GM12801 (cell line): ENCODE results near the gene GABBR2.

Experiments
- TF ChIP-seq, protein P1 (sequence below): IDR thresholded peaks from one replicate; pipeline ENCODE4 v1.5.1; 2011; ENCODE audit warnings: control low read depth; ENCODE audit not compliant: insufficient read length; ENCODE audit errors: extremely low read depth

The GABBR2 gene

DNA sequence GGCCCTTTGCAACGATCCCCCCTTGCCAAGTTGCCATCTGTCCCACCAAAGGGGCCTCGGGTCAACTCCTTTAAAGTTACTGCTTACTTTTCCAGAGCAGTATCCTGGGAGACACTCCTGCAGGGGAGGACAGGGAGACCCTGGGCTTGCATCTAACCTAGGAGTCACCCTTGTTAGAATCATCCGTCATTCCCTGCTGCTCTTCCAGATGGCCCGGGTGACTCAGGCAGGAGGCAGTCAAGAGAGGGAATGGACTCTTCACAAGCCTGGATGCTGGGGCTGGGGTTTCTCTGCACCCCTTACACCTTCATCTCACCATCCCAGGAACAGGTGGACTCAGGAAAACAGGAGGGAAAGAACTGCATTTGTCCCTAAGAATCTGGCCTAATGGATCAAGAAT lies 175.6 kb downstream of the GABBR2 start:
- TF ChIP-seq, protein P1, sequence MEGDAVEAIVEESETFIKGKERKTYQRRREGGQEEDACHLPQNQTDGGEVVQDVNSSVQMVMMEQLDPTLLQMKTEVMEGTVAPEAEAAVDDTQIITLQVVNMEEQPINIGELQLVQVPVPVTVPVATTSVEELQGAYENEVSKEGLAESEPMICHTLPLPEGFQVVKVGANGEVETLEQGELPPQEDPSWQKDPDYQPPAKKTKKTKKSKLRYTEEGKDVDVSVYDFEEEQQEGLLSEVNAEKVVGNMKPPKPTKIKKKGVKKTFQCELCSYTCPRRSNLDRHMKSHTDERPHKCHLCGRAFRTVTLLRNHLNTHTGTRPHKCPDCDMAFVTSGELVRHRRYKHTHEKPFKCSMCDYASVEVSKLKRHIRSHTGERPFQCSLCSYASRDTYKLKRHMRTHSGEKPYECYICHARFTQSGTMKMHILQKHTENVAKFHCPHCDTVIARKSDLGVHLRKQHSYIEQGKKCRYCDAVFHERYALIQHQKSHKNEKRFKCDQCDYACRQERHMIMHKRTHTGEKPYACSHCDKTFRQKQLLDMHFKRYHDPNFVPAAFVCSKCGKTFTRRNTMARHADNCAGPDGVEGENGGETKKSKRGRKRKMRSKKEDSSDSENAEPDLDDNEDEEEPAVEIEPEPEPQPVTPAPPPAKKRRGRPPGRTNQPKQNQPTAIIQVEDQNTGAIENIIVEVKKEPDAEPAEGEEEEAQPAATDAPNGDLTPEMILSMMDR, result no peak

DNA sequence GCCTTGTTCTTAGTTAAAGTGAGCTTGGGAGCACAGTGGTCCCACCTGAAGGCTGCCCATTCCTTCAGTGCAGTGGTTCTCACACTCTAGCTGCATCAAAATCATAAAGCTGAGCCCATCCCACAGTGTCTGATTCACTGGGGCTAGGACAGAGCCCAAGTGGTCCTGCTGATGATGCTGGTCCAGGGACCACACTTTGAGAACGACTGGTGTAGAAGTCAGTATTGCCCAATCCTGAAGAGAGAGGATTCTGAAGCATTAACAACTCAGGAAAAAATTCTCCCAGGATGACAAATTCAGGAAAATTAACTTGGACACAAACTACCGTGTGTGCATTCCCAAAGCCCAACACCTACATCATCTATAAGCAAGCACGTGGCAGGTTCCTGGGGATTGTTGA lies 176.2 kb downstream of the GABBR2 start:
- TF ChIP-seq, protein P1, result no peak

DNA sequence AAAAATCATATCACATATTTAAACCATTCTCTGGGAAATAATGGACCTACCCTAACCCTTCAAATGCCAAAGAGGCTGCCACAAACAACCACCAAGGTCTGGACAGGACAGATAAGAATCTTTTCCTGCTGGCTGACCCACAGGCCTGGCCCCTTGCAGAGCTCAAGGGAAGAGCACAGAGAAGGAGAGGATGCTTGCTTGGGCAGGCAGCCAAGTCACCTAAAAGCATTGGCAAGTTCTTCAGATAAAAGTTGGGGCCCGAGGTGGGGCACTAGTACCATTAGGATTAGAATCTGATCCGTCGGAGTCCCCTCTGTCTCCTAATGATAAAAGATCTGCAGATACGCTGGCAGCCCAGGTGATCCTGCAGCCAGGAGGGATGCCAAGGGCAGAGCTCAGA lies 176.6 kb downstream of the GABBR2 start:
- TF ChIP-seq, protein P1, result no peak

DNA sequence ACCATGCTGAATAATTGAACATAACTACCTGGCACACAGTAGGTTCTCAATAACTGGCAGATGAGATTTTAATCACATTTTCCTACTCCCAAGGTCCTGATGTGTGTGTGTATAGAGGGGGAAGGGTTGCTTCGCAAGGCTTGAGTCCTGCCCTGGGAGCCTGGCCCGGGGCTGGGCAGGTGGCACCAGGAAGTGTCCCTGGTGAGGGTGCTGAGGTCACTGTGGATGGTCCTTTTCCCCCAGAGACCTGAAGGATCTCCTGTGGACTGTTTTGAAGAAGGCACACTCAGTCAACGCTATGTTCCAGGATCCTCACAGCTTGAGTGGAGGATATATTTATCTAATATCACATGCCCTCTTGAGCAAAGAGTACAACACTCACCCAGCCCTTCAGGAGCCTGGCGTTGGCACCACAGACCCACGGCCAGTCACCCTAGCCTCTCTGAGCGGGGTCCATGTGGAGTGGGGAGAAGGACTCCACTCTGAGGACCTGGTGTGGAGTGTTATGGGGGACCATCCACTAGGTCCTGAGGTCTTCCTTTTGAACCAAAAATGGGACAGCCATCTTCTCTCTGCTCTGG lies 177.8 kb downstream of the GABBR2 start:
- TF ChIP-seq, protein P1, result no peak

DNA sequence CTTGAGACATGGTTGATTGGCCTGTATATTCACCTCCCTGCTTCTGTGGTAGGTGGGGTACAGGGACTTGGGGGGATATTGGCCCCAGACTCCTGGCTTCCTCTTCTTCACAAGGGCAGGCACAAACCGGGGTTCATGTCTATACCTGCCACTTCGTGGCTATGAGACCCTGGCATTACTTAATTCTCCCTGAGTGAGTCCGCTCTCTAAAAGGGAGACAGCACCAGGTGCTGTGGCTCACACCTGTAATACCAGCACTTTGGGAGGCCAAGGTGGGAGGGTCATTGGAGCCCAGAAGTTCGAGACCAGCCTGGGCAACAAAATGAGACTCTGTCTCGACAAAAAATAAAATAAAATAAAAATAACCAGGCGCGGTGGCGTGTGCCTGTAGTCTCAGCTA lies 178.5 kb downstream of the GABBR2 start:
- TF ChIP-seq, protein P1, result no peak

DNA sequence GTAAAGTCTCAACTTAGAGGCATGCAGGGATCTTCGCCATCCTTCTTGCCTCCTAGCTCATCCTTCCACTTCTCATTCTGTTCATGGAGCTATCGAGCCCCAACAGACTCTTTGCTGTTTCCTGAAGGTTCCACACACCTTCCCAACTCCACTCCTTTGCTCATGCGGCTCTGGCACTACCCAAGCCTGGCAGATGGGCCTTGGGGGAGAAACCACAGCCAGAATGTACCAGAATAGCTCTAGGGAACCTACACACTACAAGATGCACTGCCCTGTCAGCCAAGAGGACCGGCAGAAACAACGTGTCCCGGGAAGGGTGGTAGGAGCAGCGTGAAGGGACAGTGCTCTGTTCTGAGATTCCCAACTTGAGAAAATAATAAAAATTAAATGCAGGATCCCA lies 178.9 kb downstream of the GABBR2 start:
- TF ChIP-seq, protein P1, result no peak

DNA sequence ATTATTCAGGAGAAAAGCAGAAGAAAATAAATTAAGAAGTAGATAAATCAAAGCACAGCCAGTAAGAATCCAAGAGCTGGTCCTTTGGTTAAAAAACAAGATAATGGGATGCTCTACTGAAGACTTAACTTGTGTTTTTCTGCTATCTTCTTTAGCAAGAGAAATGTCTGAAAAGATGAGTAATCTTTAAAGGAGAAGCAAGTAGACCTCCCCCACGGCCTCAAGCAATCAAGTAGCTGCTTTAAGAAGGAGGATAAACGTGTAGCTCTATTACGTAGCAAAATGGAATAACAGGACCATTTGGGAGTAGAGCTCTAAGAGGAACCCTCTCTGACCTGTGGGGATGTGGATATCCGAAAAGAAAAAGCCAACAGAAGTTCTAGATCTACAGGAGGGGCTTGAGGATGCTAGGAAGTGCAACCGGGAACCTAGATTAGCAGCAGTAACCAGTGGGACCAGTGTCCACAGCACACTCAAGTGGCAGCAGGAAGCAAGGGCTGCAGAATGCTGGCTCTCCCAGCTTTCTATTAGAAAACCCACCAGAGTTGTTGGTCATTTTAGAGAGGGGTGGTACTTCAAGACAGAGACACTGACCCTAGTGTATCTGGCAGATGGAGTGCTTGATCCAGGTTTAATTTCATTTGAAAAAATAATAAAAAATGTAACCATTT lies 185.4 kb downstream of the GABBR2 start:
- TF ChIP-seq, protein P1, result no peak
